HepG2 (cell line): ENCODE measurements around the gene DDRGK1. TPM values are rescaled to one million over a fixed set of nuclear protein-coding genes. Genes with fewer than 3 reads are reported as not detected.

Experiments
- GATAD1 ChIP-seq: IDR thresholded peaks from 2 replicates; pipeline ENCODE4 v1.6.1; 2016; ENCODE audit warnings: missing genetic modification reagents, missing compliant biosample characterization
- GTF3A ChIP-seq: sonication (generic); formaldehyde crosslinking; conservative IDR thresholded peaks from 2 replicates; pipeline ENCODE4 v1.4.0; 2020; ENCODE audit warnings: mild to moderate bottlenecking, missing genetic modification reagents
- MTA3 ChIP-seq: sonication (generic); formaldehyde crosslinking; IDR thresholded peaks from 2 replicates; pipeline ENCODE4 v1.4.0; 2020; ENCODE audit warnings: missing genetic modification reagents
- NFE2L2 ChIP-seq: fragments of 150-350 bp; IDR thresholded peaks from 2 replicates; pipeline ENCODE4 v1.6.1; 2014; ENCODE audit warnings: low read length
- PAX8 ChIP-seq: sonication (generic); formaldehyde crosslinking; IDR thresholded peaks from 2 replicates; pipeline ENCODE4 v1.8.0; 2022; ENCODE audit warnings: mild to moderate bottlenecking, missing genetic modification reagents, borderline replicate concordance
- PHF8 ChIP-seq: sonication (generic); formaldehyde crosslinking; IDR thresholded peaks from 2 replicates; pipeline ENCODE4 v1.5.0; 2020; ENCODE audit warnings: missing genetic modification reagents
- RFX5 ChIP-seq: IDR thresholded peaks from 2 replicates; pipeline ENCODE4 v1.6.1; 2011; ENCODE audit warnings: low read depth, low read length, improper control_type of control experiment
- ZNF367 ChIP-seq: sonication (generic); formaldehyde crosslinking; IDR thresholded peaks from 2 replicates; pipeline ENCODE4 v1.4.0; 2020; ENCODE audit warnings: missing genetic modification reagents, borderline replicate concordance
- ZNF616 ChIP-seq: sonication (generic); formaldehyde crosslinking; IDR thresholded peaks from 2 replicates; pipeline ENCODE4 v1.5.0; 2020; ENCODE audit warnings: low read depth, mild to moderate bottlenecking, missing genetic modification reagents
- ZNF883 ChIP-seq: sonication (generic); formaldehyde crosslinking; IDR thresholded peaks from 2 replicates; pipeline ENCODE4 v1.5.1; 2020; ENCODE audit warnings: mild to moderate bottlenecking, missing genetic modification reagents; ENCODE audit errors: not compliant biosample characterization
- polyA plus RNA-seq, 8 experiments: library from polyadenylated mRNA; depleted of rRNA in 3 of 8; stranded (reverse) in 7 of 8; unstranded in 1 of 8; fragments of >200 nt; fragmentation: Illumina TruSeq in 4 of 8; extraction: Trizol in 4 of 8; gene quantifications; 2 replicates each; pipeline versions ENCODE4 v1.2.1 to v1.2.3, GENCODE V29; 2011 to 2016; ENCODE audit warnings: low read depth in 4 of 8, missing spikeins in 1 of 8, mixed read lengths in 1 of 8; ENCODE audit not compliant: insufficient read depth in 1 of 8
- total RNA-seq, 5 experiments: library from RNA; depleted of rRNA; stranded (reverse); fragments of >200 nt; fragmentation: Illumina TruSeq; extraction: Trizol; gene quantifications; 2 replicates each; pipeline ENCODE4 v1.2.3, GENCODE V29; 2016; ENCODE audit warnings: low read depth in 1 of 5
- TF ChIP-seq, protein P1 (sequence below), 2 experiments: fragments of 450-650 bp in 1 of 2; sonication (generic) in 1 of 2; formaldehyde crosslinking in 1 of 2; IDR thresholded peaks; 2 replicates each; pipeline versions ENCODE4 v1.6.1 to v1.8.0; 2016 to 2022; ENCODE audit warnings: antibody characterized with exemption in 1 of 2, mild to moderate bottlenecking in 1 of 2, missing genetic modification reagents in 1 of 2
- TF ChIP-seq, protein P2 (sequence below): sonication (generic); formaldehyde crosslinking; IDR thresholded peaks from 2 replicates; pipeline ENCODE4 v1.4.0; 2020; ENCODE audit warnings: mild to moderate bottlenecking, low read depth, missing genetic modification reagents
- TF ChIP-seq, protein P3 (sequence below): sonication (generic); formaldehyde crosslinking; IDR thresholded peaks from 2 replicates; pipeline ENCODE4 v1.5.0; 2020; ENCODE audit warnings: mild to moderate bottlenecking, missing genetic modification reagents
- TF ChIP-seq, protein P4 (sequence below): sonication (generic); formaldehyde crosslinking; IDR thresholded peaks from 2 replicates; pipeline ENCODE4 v1.5.1; 2020; ENCODE audit warnings: missing genetic modification reagents, mild to moderate bottlenecking, borderline replicate concordance

The DDRGK1 gene
- total and polyA plus RNA-seq, 2 of the 13 experiments (the other 11 are each of a cell fraction or from before 2014, with no cell fraction given), result 96.7 to 149 TPM

DNA sequence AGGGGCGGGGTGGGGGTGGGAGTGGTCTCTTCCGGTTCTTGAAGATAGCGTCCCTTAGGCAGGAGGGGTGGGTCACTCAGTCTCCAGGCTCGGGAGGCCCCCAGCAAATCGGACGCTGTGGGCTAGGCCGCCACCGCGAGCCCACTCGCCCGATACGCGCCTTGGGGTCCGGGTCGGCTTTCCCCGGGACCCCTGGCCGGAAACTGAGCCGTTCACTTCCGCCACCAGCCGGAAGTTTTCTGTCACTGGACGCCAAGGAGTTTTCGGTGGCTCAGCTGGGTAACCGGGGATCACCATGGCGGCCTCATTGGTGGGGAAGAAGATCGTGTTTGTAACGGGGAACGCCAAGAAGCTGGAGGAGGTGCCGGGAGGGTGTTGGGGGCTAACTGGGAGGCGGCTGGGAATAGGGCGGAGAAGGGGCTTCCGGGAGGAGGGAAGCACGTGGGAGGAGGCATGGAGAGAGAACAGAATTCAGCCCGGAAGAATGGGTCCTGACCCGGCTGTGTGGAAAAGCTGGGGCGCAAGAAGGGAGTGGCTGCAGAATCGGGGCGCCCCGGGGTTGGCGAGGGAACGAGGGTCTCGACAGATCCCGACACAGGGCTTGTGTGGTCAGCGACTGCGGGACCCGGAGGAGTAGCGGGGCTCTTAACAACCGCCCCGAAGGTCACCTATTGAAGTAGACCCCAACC, 4.9 kb upstream of the DDRGK1 start, which contains the start of gene ITPA (continued):
- TF ChIP-seq PAX8 (CRISPR knock-in tag), result 0 out of 2 replicates have a peak, but pooled peaks have one; percentile 29
- no peak; the same call in 1 of the 2 replicates for TF ChIP-seq ZNF616 (CRISPR knock-in tag)
- TF ChIP-seq, protein P1, sequence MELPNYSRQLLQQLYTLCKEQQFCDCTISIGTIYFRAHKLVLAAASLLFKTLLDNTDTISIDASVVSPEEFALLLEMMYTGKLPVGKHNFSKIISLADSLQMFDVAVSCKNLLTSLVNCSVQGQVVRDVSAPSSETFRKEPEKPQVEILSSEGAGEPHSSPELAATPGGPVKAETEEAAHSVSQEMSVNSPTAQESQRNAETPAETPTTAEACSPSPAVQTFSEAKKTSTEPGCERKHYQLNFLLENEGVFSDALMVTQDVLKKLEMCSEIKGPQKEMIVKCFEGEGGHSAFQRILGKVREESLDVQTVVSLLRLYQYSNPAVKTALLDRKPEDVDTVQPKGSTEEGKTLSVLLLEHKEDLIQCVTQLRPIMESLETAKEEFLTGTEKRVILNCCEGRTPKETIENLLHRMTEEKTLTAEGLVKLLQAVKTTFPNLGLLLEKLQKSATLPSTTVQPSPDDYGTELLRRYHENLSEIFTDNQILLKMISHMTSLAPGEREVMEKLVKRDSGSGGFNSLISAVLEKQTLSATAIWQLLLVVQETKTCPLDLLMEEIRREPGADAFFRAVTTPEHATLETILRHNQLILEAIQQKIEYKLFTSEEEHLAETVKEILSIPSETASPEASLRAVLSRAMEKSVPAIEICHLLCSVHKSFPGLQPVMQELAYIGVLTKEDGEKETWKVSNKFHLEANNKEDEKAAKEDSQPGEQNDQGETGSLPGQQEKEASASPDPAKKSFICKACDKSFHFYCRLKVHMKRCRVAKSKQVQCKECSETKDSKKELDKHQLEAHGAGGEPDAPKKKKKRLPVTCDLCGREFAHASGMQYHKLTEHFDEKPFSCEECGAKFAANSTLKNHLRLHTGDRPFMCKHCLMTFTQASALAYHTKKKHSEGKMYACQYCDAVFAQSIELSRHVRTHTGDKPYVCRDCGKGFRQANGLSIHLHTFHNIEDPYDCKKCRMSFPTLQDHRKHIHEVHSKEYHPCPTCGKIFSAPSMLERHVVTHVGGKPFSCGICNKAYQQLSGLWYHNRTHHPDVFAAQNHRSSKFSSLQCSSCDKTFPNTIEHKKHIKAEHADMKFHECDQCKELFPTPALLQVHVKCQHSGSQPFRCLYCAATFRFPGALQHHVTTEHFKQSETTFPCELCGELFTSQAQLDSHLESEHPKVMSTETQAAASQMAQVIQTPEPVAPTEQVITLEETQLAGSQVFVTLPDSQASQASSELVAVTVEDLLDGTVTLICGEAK (IDR thresholded peaks at IDR 0.05), result peak; percentile 77
- TF ChIP-seq, protein P1 (CRISPR knock-in tag; IDR thresholded peaks at IDR 0.05), result peak; percentile 74; the same call in 1 of the 2 replicates
- TF ChIP-seq, protein P2, sequence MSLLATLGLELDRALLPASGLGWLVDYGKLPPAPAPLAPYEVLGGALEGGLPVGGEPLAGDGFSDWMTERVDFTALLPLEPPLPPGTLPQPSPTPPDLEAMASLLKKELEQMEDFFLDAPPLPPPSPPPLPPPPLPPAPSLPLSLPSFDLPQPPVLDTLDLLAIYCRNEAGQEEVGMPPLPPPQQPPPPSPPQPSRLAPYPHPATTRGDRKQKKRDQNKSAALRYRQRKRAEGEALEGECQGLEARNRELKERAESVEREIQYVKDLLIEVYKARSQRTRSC (CRISPR knock-in tag), result 0 out of 2 replicates have a peak, but pooled peaks have one; percentile 89
- TF ChIP-seq GATAD1 (CRISPR knock-in tag), result peak; percentile 94
- peak; percentile 89 for TF ChIP-seq ZNF883 (CRISPR knock-in tag)
- no peak for TF ChIP-seq MTA3 (CRISPR knock-in tag)
- TF ChIP-seq ZNF367 (CRISPR knock-in tag), result no peak
- TF ChIP-seq, protein P3, sequence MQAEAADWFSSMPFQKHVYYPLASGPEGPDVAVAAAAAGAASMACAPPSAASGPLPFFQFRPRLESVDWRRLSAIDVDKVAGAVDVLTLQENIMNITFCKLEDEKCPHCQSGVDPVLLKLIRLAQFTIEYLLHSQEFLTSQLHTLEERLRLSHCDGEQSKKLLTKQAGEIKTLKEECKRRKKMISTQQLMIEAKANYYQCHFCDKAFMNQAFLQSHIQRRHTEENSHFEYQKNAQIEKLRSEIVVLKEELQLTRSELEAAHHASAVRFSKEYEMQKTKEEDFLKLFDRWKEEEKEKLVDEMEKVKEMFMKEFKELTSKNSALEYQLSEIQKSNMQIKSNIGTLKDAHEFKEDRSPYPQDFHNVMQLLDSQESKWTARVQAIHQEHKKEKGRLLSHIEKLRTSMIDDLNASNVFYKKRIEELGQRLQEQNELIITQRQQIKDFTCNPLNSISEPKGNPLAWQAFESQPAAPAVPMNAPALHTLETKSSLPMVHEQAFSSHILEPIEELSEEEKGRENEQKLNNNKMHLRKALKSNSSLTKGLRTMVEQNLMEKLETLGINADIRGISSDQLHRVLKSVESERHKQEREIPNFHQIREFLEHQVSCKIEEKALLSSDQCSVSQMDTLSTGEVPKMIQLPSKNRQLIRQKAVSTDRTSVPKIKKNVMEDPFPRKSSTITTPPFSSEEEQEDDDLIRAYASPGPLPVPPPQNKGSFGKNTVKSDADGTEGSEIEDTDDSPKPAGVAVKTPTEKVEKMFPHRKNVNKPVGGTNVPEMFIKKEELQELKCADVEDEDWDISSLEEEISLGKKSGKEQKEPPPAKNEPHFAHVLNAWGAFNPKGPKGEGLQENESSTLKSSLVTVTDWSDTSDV (CRISPR knock-in tag), result no peak; the same call in 1 of the 2 replicates
- peak; percentile 89; the same call in 1 of the 2 replicates for TF ChIP-seq GTF3A (CRISPR knock-in tag)
- TF ChIP-seq, protein P4, sequence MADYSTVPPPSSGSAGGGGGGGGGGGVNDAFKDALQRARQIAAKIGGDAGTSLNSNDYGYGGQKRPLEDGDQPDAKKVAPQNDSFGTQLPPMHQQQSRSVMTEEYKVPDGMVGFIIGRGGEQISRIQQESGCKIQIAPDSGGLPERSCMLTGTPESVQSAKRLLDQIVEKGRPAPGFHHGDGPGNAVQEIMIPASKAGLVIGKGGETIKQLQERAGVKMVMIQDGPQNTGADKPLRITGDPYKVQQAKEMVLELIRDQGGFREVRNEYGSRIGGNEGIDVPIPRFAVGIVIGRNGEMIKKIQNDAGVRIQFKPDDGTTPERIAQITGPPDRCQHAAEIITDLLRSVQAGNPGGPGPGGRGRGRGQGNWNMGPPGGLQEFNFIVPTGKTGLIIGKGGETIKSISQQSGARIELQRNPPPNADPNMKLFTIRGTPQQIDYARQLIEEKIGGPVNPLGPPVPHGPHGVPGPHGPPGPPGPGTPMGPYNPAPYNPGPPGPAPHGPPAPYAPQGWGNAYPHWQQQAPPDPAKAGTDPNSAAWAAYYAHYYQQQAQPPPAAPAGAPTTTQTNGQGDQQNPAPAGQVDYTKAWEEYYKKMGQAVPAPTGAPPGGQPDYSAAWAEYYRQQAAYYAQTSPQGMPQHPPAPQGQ (CRISPR knock-in tag), result no peak
- no peak for TF ChIP-seq NFE2L2
- TF ChIP-seq RFX5, result peak; percentile 50; the same call in 1 of the 2 replicates
- TF ChIP-seq PHF8 (CRISPR knock-in tag), result peak; percentile 94
